Prostate gland (tissue), 2 donors: Measurements from ENCODE around the gene TROAP.

Experiments used
- CTCF ChIP-seq, 4 experiments: fragments of 200-600 bp in 2 of 4; fragments of 450-650 bp in 2 of 4; sonication (generic) in 2 of 4; IDR thresholded peaks; 1 replicate in 3 of 4; 2 replicates in 1 of 4; pipeline ENCODE4 v1.5.1; 2016 to 2019; ENCODE audit warnings: antibody characterized with exemption in 4 of 4, mild to moderate bottlenecking in 2 of 4, moderate library complexity in 2 of 4
- POLR2A ChIP-seq: fragments of 450-650 bp; IDR thresholded peaks from one replicate; pipeline ENCODE4 v1.6.1; 2016; ENCODE audit warnings: antibody characterized with exemption, mild to moderate bottlenecking

- TF ChIP-seq CTCF (IDR thresholded peaks at IDR 0.05): no peak
- TF ChIP-seq POLR2A: no peak
Observed at GRCh38 chr12:49340971-49341776, 18.1 kb downstream of the TROAP start.
